IMR-90 (cell line): ENCODE results near the gene FCRL2. TPM values are rescaled to one million over a fixed set of nuclear protein-coding genes. Genes with fewer than 3 reads are reported as not detected.

Experiments used
- ATAC-seq: fragments of 200-7000 bp; cut with Tn5 transposase; 2 replicates; pipeline ENCODE4 v1.9.1; 2020; ENCODE audit warnings: low read depth, mild to moderate bottlenecking, moderate library complexity
- BruUV-seq: library from RNA; stranded (reverse); fragments of 400-500 nt; replicated peaks from 2 replicates; lab custom pipeline; 2021; lab: Mats Ljungman, UMichigan
- CTCF ChIA-PET: fragments of 300-600 bp; formaldehyde crosslinking; extraction: SDS; loops from one replicate; lab custom pipeline; 2021; ENCODE audit warnings: antibody characterized with exemption; lab: Yijun Ruan, JAX
- POLR2A ChIA-PET: fragments of 300-600 bp; sonication (Branson Sonifier 250); formaldehyde crosslinking; loops from one replicate; lab custom pipeline; 2022; ENCODE audit warnings: antibody characterized with exemption; ENCODE audit not compliant: unreplicated experiment; lab: Charles Lee
- DNase-seq: peaks from one replicate; pipeline ENCODE4 v3.0.0; 2013
- H2AFZ ChIP-seq: replicated peaks from 2 replicates; pipeline ENCODE3; 2013; ENCODE audit warnings: low read length, mild to moderate bottlenecking; ENCODE audit not compliant: poor library complexity
- H2AK5ac ChIP-seq: 2 replicates; pipeline ENCODE4 v1.6.1; 2013; ENCODE audit warnings: low read depth, low read length, inconsistent platforms
- H2AK9ac ChIP-seq: replicated peaks from 2 replicates; pipeline ENCODE3; 2013; ENCODE audit warnings: mild to moderate bottlenecking, low read depth, low read length, moderate library complexity; ENCODE audit not compliant: poor library complexity
- H2BK120ac ChIP-seq: 2 replicates; pipeline ENCODE4 v1.6.1; 2013; ENCODE audit warnings: low read depth, low read length, inconsistent platforms
- H2BK15ac ChIP-seq: 3 replicates; pipeline ENCODE4 v1.6.1; 2013; ENCODE audit warnings: low read depth, low read length, inconsistent platforms
- H2BK20ac ChIP-seq: 2 replicates; pipeline ENCODE4 v1.6.1; 2013; ENCODE audit warnings: low read depth, mild to moderate bottlenecking, inconsistent platforms, low read length, moderate library complexity
- H2BK5ac ChIP-seq: 2 replicates; pipeline ENCODE4 v1.6.1; 2013; ENCODE audit warnings: mild to moderate bottlenecking, low read depth, low read length, inconsistent platforms; ENCODE audit not compliant: poor library complexity, severe bottlenecking
- H3K14ac ChIP-seq: replicated peaks from 2 replicates; pipeline ENCODE4 v1.6.1; 2013; ENCODE audit warnings: low read depth, low read length, inconsistent platforms
- H3K18ac ChIP-seq: 2 replicates; pipeline ENCODE4 v1.6.1; 2013; ENCODE audit warnings: low read depth, low read length, control low read depth
- H3K23ac ChIP-seq: 2 replicates; pipeline ENCODE4 v1.6.1; 2013; ENCODE audit warnings: low read depth, low read length, inconsistent platforms
- H3K27ac ChIP-seq: 2 replicates; pipeline ENCODE4 v1.5.1; 2013; ENCODE audit warnings: mild to moderate bottlenecking, control low read depth, low read length; ENCODE audit not compliant: insufficient read depth
- H3K27me3 ChIP-seq: 2 replicates; pipeline ENCODE4 v1.6.1; 2013; ENCODE audit warnings: low read length; ENCODE audit not compliant: control insufficient read depth, insufficient read depth
- H3K36me3 ChIP-seq: 2 replicates; pipeline ENCODE4 v1.6.1; 2013; ENCODE audit warnings: low read length, mixed read lengths; ENCODE audit not compliant: control insufficient read depth, insufficient read depth
- H3K4ac ChIP-seq: 2 replicates; pipeline ENCODE4 v1.6.1; 2013; ENCODE audit warnings: low read depth, low read length, inconsistent platforms
- H3K4me1 ChIP-seq: 2 replicates; pipeline ENCODE4 v1.6.1; 2013; ENCODE audit warnings: low read length, mixed read lengths; ENCODE audit not compliant: control insufficient read depth, insufficient read depth
- H3K4me2 ChIP-seq: 2 replicates; pipeline ENCODE4 v1.6.1; 2013; ENCODE audit warnings: low read depth, mild to moderate bottlenecking, control low read depth, low read length, moderate library complexity
- H3K4me3 ChIP-seq: 2 replicates; pipeline ENCODE4 v1.5.1; 2013; ENCODE audit warnings: low read depth, mild to moderate bottlenecking, control low read depth, low read length, moderate library complexity; ENCODE audit not compliant: insufficient read depth
- H3K56ac ChIP-seq: 2 replicates; pipeline ENCODE4 v1.6.1; 2013; ENCODE audit warnings: low read length, inconsistent platforms; ENCODE audit not compliant: insufficient read depth; ENCODE audit errors: extremely low read depth
- H3K79me1 ChIP-seq, 2 experiments: 2 replicates each; pipeline ENCODE4 v1.6.1; 2013; ENCODE audit warnings: low read length in 2 of 2, inconsistent platforms in 1 of 2, low read depth in 1 of 2
- H3K9ac ChIP-seq: 2 replicates; pipeline ENCODE4 v1.6.1; 2013; ENCODE audit warnings: low read depth, low read length, control low read depth
- H3K9me1 ChIP-seq: 2 replicates; pipeline ENCODE4 v1.6.1; 2013; ENCODE audit warnings: low read length, inconsistent platforms; ENCODE audit not compliant: insufficient read depth
- H3K9me3 ChIP-seq: 2 replicates; pipeline ENCODE4 v1.6.1; 2013; ENCODE audit warnings: low read length; ENCODE audit not compliant: control insufficient read depth, insufficient read depth
- H4K20me1 ChIP-seq: 2 replicates; pipeline ENCODE4 v1.6.1; 2013; ENCODE audit warnings: low read length, inconsistent platforms; ENCODE audit not compliant: insufficient read depth
- H4K5ac ChIP-seq: 2 replicates; pipeline ENCODE4 v1.6.1; 2013; ENCODE audit warnings: mild to moderate bottlenecking, low read depth, low read length, control low read depth
- H4K8ac ChIP-seq, 2 experiments: 2 replicates each; pipeline ENCODE4 v1.6.1; 2013; ENCODE audit warnings: low read depth in 2 of 2, low read length in 2 of 2, control low read depth in 1 of 2, inconsistent platforms in 1 of 2
- H4K91ac ChIP-seq: 2 replicates; pipeline ENCODE4 v1.6.1; 2013; ENCODE audit warnings: low read depth, low read length, inconsistent platforms; ENCODE audit not compliant: insufficient read depth
- ELK1 ChIP-seq: fragments of 150-350 bp; IDR thresholded peaks from 2 replicates; pipeline ENCODE4 v1.6.1; 2016; ENCODE audit warnings: low read depth, mild to moderate bottlenecking, low read length, moderate library complexity, borderline replicate concordance
- FOS ChIP-seq: fragments of 150-350 bp; IDR thresholded peaks from 2 replicates; pipeline ENCODE4 v1.6.1; 2016; ENCODE audit warnings: low read depth, low read length
- MAFK ChIP-seq: IDR thresholded peaks from 2 replicates; pipeline ENCODE4 v1.6.1; 2012; ENCODE audit warnings: low read depth, low read length, improper control_type of control experiment
- MXI1 ChIP-seq: IDR thresholded peaks from 2 replicates; pipeline ENCODE4 v1.6.1; 2012; ENCODE audit warnings: low read depth, mild to moderate bottlenecking, low read length, moderate library complexity, borderline replicate concordance
- RAD21 ChIP-seq: IDR thresholded peaks from 2 replicates; pipeline ENCODE4 v1.6.1; 2012; ENCODE audit warnings: low read length, improper control_type of control experiment
- RCOR1 ChIP-seq: IDR thresholded peaks from 2 replicates; pipeline ENCODE4 v1.6.1; 2012; ENCODE audit warnings: mild to moderate bottlenecking, low read length, improper control_type of control experiment; ENCODE audit not compliant: insufficient replicate concordance
- RFX5 ChIP-seq: IDR thresholded peaks from 2 replicates; pipeline ENCODE4 v1.8.0; 2012; ENCODE audit warnings: low read depth, mild to moderate bottlenecking, low read length, moderate library complexity
- WGBS, 2 experiments: methylation state at CpG; one replicate each; pipeline versions ENCODE4 v1.1.5 to v1.1.7; 2013; ENCODE audit warnings: missing lambda C conversion rate in 2 of 2; ENCODE audit not compliant: insufficient read length in 1 of 2; ENCODE audit errors: extremely low coverage in 2 of 2; 5-methylcytosine and 5-hydroxymethylcytosine counted together
- dilution Hi-C: fragments of 300-500 bp; cut with HindIII; formaldehyde crosslinking; loops from one replicate; pipeline ENCODE4 v1.14.3; 2018; ENCODE audit warnings: low sequenced_read_pairs; ENCODE audit not compliant: unreplicated experiment
- in situ Hi-C: fragments of 300-500 bp; cut with MboI; formaldehyde crosslinking; loops from 3 replicates; pipeline ENCODE4 v1.14.3; 2019; ENCODE audit warnings: low sequenced_read_pairs, inconsistent platforms, mixed read lengths
- intact Hi-C: fragments of 100-400 bp; cut with micrococcal nuclease; formaldehyde crosslinking; loops from 2 replicates; pipeline ENCODE4 v1.10.0; 2022
- polyA plus RNA-seq, 3 experiments: library from polyadenylated mRNA; depleted of rRNA; stranded (reverse); fragments of >200 nt; gene quantifications; 2 replicates each; pipeline ENCODE4 v1.2.3, GENCODE V29; 2012; ENCODE audit warnings: low replicate concordance in 1 of 3
- total RNA-seq: library from RNA; depleted of rRNA; stranded (reverse); fragments of >200 nt; gene quantifications from 2 replicates; pipeline ENCODE4 v1.2.3, GENCODE V29; 2012

FCRL2 gene
- total and polyA plus RNA-seq, 2 of the 4 experiments (the other 2 are of a cell fraction): not detected

GRCh38 chr1:157724537-157725220 is 52.3 kb downstream of the FCRL2 start:
- dilution Hi-C loops: no loop called here
- CTCF ChIA-PET: no interaction called here

More at GRCh38 chr1:157724537-157725220, 52.3 kb downstream of the FCRL2 start:
- TF ChIP-seq ELK1 (no peak), FOS (no peak), MAFK (no peak), RCOR1 (no peak), MXI1 (no peak), RAD21 (no peak), RFX5 (no peak)
- ATAC-seq: no peak
- Histone ChIP-seq H2BK20ac (no peak overlapping the region), H3K9me1 (no peaks in the 10 kb centered on the region), H3K9ac (no peak overlapping the region), H3K4ac (no peak overlapping the region), H3K4me2 (no peak overlapping the region), H3K27me3 (no peaks in the 10 kb centered on the region), H2BK5ac (no peak overlapping the region), H4K5ac (no peak overlapping the region), H2BK15ac (no peak overlapping the region), H3K4me3 (no peak overlapping the region), H2AK5ac (no peak overlapping the region), H3K14ac (no peak overlapping the region), H2AFZ (no peak overlapping the region), H3K9me3 (no peaks in the 10 kb centered on the region), H2AK9ac (no peak overlapping the region), H3K56ac (no peak overlapping the region), H3K23ac (no peak overlapping the region), H3K4me1 (no peaks in the 10 kb centered on the region), H2BK120ac (no peak overlapping the region), H4K8ac (no peak overlapping the region), H3K79me1 (no peaks in the 10 kb centered on the region), H3K27ac (no peak overlapping the region), H3K18ac (no peak overlapping the region), H3K36me3 (no peaks in the 10 kb centered on the region), H4K91ac (no peak overlapping the region), H4K20me1 (no peaks in the 10 kb centered on the region)
- BruUV-seq: no TSS peak
- POLR2A ChIA-PET: no interaction called here
- intact Hi-C loops (no loop called here), in situ Hi-C loops (no loop called here)
- 0% methylated on average over 1 of the region's 2 CpGs; no CpG with 5 or more reads in 1 of the 2 experiments for WGBS, 2 experiments
- no peak for DNase-seq
